ENCODE data around the gene SDK1.

DNA sequence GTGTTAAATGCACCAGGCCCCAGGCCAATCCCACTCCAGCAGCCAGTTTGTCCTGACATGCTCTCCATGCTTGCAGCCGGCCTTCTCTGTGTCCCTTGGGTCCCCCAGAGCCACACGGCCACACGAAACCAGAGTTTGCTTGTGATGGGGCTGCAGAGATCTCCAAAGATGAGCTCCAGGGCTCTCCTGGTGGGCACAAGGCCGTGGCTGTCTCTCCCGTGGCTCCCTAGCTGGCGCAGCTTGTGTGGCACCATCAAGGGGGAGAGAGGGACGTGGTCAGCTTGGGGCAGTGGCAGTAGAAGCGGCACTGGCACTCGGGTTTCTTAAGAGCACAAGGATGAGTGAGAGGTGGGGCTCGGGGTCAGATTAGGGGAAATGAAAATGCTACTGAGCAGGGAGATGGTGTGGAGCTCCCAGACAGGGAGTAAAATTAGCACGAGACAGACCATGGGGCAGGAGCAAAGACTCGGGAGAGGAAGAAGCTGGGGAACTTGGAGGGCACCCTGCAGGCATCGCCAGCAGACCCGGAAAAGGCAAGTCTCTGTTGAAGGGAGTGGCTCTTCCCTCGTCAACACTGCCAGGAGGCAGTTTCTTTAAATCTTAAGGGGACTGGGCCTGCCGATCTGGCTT is 808.5 kb downstream of the SDK1 start:
- TF ChIP-seq ELF4 (IDR thresholded peaks at IDR 0.05) (no peak), SP1 (IDR thresholded peaks at IDR 0.05) (no peak), PKNOX1 (IDR thresholded peaks at IDR 0.05) (no peak), FOXK2 (IDR thresholded peaks at IDR 0.05) (no peak), L3MBTL2 (conservative IDR thresholded peaks at IDR 0.05) (no peak), NFRKB (IDR thresholded peaks at IDR 0.05) (no peak), SUZ12 (IDR thresholded peaks at IDR 0.05) (no peak), FOXM1 (IDR thresholded peaks at IDR 0.05; ENCODE audit: borderline replicate concordance) (no peak), BHLHE40 (IDR thresholded peaks at IDR 0.05; ENCODE audit: borderline replicate concordance) (no peak)
